NOMO-1 treated with dmso at 0.1 percent for 144 hours (cell line): Measurements from ENCODE around the gene N4BP2.

ENCODE experiments used
- DNase-seq: peaks from one replicate; lab custom pipeline; 2025; ENCODE audit not compliant: unreplicated experiment; lab: John Stamatoyannopoulos, UW

The N4BP2 gene

GRCh38 chr4:40190880-40191815, 134.5 kb downstream of the N4BP2 start:
- peak; percentile 8 for DNase-seq

GRCh38 chr4:40192114-40193015, 135.7 kb downstream of the N4BP2 start:
- DNase-seq = no peak

GRCh38 chr4:40193016-40193571, 136.4 kb downstream of the N4BP2 start:
- DNase-seq = no peak

GRCh38 chr4:40193578-40193977, 136.9 kb downstream of the N4BP2 start:
- DNase-seq = no peak

- DNase-seq = no peak
These were observed 138.0 kb downstream of the N4BP2 start for GRCh38 chr4:40194602-40195161.

GRCh38 chr4:40195182-40196177, 138.8 kb downstream of the N4BP2 start:
- DNase-seq = no peak

GRCh38 chr4:40196272-40196671, 139.6 kb downstream of the N4BP2 start:
- no peak for DNase-seq

GRCh38 chr4:40196724-40197281, 140.2 kb downstream of the N4BP2 start, which contains the start of gene RHOH:
TSS of gene RHOH (plus strand) at chr4:40197031. CDS start at chr4:40243387, 46,356 bp downstream.
- no peak for DNase-seq

- DNase-seq = no peak
These were observed 141.4 kb downstream of the N4BP2 start for GRCh38 chr4:40197879-40198689.

GRCh38 chr4:40199179-40199670, 142.6 kb downstream of the N4BP2 start:
- no peak for DNase-seq

- DNase-seq = no peak
These were observed 143.6 kb downstream of the N4BP2 start for GRCh38 chr4:40199999-40200874.

GRCh38 chr4:40200875-40201801, 144.5 kb downstream of the N4BP2 start:
- no peak for DNase-seq

- no peak for DNase-seq
These were observed 145.2 kb downstream of the N4BP2 start for GRCh38 chr4:40201898-40202297.

GRCh38 chr4:40202474-40202873, 145.8 kb downstream of the N4BP2 start:
- no peak for DNase-seq

- no peak for DNase-seq
These were observed 148.0 kb downstream of the N4BP2 start for GRCh38 chr4:40204507-40205258.
